ENCODE results near the gene CAPN11. TPM values are rescaled to one million over a fixed set of nuclear protein-coding genes. Genes with fewer than 3 reads are reported as not detected.
A peak's percentile ranks its signal among the peaks of the same experiment; 100 is the strongest.

CAPN11 gene
- total and polyA plus RNA-seq, 8 donors = 0.15 to 0.19 (median 0.18) TPM; not detected in 5

DNA sequence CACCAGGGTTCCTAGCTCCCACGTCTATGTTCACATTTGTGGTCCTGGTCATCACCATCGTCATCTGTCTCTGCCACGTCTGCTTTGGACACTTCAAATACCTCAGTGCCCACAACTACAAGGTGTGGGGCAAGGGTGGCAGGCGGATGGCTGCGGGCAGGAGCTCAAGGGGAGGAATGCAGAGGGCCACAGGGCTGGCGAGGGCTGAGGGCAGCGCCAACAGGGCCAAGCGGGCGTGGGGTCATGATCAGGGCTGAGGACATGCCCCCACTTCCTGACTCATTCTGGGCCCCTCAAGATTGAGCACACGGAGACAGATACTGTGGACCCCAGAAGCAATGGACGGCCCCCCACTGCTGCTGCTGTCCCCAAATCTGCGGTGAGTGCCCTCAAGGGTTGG is 4.6 kb upstream of the CAPN11 start:
- Histone ChIP-seq H3K9me3 (no peaks in the 10 kb centered on the region), H3K27ac (peak overlapping the region in 4 of 5 donors; percentile 81 to 88 (median 84)), H3K27me3 (no peaks in the 10 kb centered on the region), H3K36me3 (peaks cover 8 to 39% (median 28%) of the 10 kb centered on the region in 4 donors), H3K4me3 (peak overlapping the region in 1 of 4 donors; percentile 32), H3K4me1 (peaks cover 14 to 68% (median 37%) of the 10 kb centered on the region in 4 donors)
- TF ChIP-seq CTCF (IDR thresholded peaks at IDR 0.05) = no peak
- no peak for TF ChIP-seq POLR2AphosphoS5 (IDR thresholded peaks at IDR 0.05)
- no peak for TF ChIP-seq POLR2A (IDR thresholded peaks at IDR 0.05)
- TF ChIP-seq EP300 (IDR thresholded peaks at IDR 0.05) = no peak
- no peak for DNase-seq
- intact Hi-C loops (cut with DNase I; ENCODE audit: low total_unique reads) = loop anchor here (5.0 kb wide), 1 partner anchor 57 kb away; no protein-coding TSS in a partner anchor
- 51 to 72% (median 54%) methylated on average over 12 of the region's 12 CpGs for WGBS, 5 donors

GRCh38 chr6:44156494-44157151 is 2.0 kb upstream of the CAPN11 start:
- intact Hi-C loops (cut with DNase I; ENCODE audit: low total_unique reads) = no loop called here
- Histone ChIP-seq H3K27me3 (no peaks in the 10 kb centered on the region), H3K27ac (peak overlapping the region; percentile 79 to 88 (median 81)), H3K4me3 (peak overlapping the region in 1 of 4 donors; percentile 11), H3K4me1 (peaks cover 14 to 63% (median 34%) of the 10 kb centered on the region in 4 donors), H3K9me3 (no peaks in the 10 kb centered on the region), H3K36me3 (peaks cover 0 to 18% (median 10%) of the 10 kb centered on the region in 4 donors)
- 32 to 57% (median 51%) methylated on average over 9 of the region's 9 CpGs for WGBS, 5 donors
- peak; percentile 85 to 89 for DNase-seq
- TF ChIP-seq CTCF (IDR thresholded peaks at IDR 0.05) (no peak), POLR2AphosphoS5 (IDR thresholded peaks at IDR 0.05) (peak in 2 of 3 donors; percentile 56 to 84)

GRCh38 chr6:44157152-44157521 is 1.5 kb upstream of the CAPN11 start:
- no peak for DNase-seq
- peak overlapping the region; percentile 79 to 88 (median 81) for H3K27ac ChIP-seq
- no peak overlapping the region for H3K4me3 ChIP-seq
- 68 to 86% (median 81%) methylated on average over 10 to 11 of the region's 11 CpGs for WGBS, 5 donors
- TF ChIP-seq EP300 (IDR thresholded peaks at IDR 0.05) (no peak), POLR2AphosphoS5 (IDR thresholded peaks at IDR 0.05) (no peak), POLR2A (IDR thresholded peaks at IDR 0.05) (no peak), CTCF (IDR thresholded peaks at IDR 0.05) (no peak)
- no peaks in the 10 kb centered on the region for H3K9me3 ChIP-seq
- peaks cover 11 to 58% (median 31%) of the 10 kb centered on the region in 4 donors for H3K4me1 ChIP-seq
- H3K27me3 ChIP-seq = no peaks in the 10 kb centered on the region
- intact Hi-C loops (cut with DNase I; ENCODE audit: low total_unique reads) = no loop called here
- H3K36me3 ChIP-seq = peaks cover 0 to 18% (median 10%) of the 10 kb centered on the region in 4 donors

GRCh38 chr6:44161997-44162338 is 3.3 kb downstream of the CAPN11 start:
- no peak for DNase-seq
- intact Hi-C loops (cut with DNase I; ENCODE audit: low total_unique reads) = no loop called here

More at GRCh38 chr6:44161997-44162338, 3.3 kb downstream of the CAPN11 start:
- Histone ChIP-seq H3K4me1 (peaks cover 2 to 14% (median 7%) of the 10 kb centered on the region in 4 donors), H3K36me3 (no peaks in the 10 kb centered on the region), H3K9me3 (no peaks in the 10 kb centered on the region), H3K27me3 (peaks cover 0 to 21% (median 0%) of the 10 kb centered on the region in 3 donors), H3K4me3 (no peak overlapping the region), H3K27ac (no peak overlapping the region)
- 69 to 80% (median 76%) methylated on average over 7 to 8 of the region's 8 CpGs for WGBS, 5 donors
- TF ChIP-seq EP300 (IDR thresholded peaks at IDR 0.05) (no peak), POLR2AphosphoS5 (IDR thresholded peaks at IDR 0.05) (no peak), POLR2A (IDR thresholded peaks at IDR 0.05) (no peak), CTCF (IDR thresholded peaks at IDR 0.05) (no peak)

Data from stomach (tissue), 9 donors.